GM19452 (cell line): ENCODE data around the gene C15orf39.
"Not testable (repeated sequence)": the region's sequence is repeated elsewhere in the genome, so short reads cannot be mapped to it uniquely, and the experiment has no call there.

Experiments used
- ATAC-seq: cut with Tn5 transposase; IDR thresholded peaks from one replicate; pipeline ENCODE4 v1.9.1; 2021; ENCODE audit not compliant: unreplicated experiment

The C15orf39 gene

GRCh38 chr15:75258620-75259343 is 57.1 kb downstream of the C15orf39 start:
- ATAC-seq: not testable (repeated sequence)

GRCh38 chr15:75259873-75260272 is 58.2 kb downstream of the C15orf39 start:
- not testable (repeated sequence) for ATAC-seq
